Lung microvascular endothelial cell (primary cell): ENCODE results near the gene VSIR. TPM values are rescaled to one million over a fixed set of nuclear protein-coding genes. Genes with fewer than 3 reads are reported as not detected.

ENCODE experiments used
- DNase-seq, 2 donors: peaks; one replicate each; pipeline versions ENCODE4 v3.0.0 to v3.0.0-alpha.2; 2010; ENCODE audit warnings: low read depth in 2 of 2
- total RNA-seq: library from RNA; depleted of rRNA; stranded (reverse); fragments of >200 nt; gene quantifications from 2 replicates; pipeline ENCODE4 v1.2.1, GENCODE V29; 2014

The VSIR gene
- total RNA-seq, 1 donor from 2014 or later: 7.5 TPM

- no peak for DNase-seq
Observed at GRCh38 chr10:71731791-71732190, 41.5 kb downstream of the VSIR start.

- no peak for DNase-seq
Observed at GRCh38 chr10:71729161-71729636, 44.1 kb downstream of the VSIR start.

GRCh38 chr10:71727738-71728737, 45.3 kb downstream of the VSIR start:
- peak in 1 of 2 donors; percentile 19 for DNase-seq

- no peak for DNase-seq
Observed at GRCh38 chr10:71727105-71727737, 46.1 kb downstream of the VSIR start.

GRCh38 chr10:71726580-71727104, 46.7 kb downstream of the VSIR start:
- no peak for DNase-seq

- DNase-seq: peak; percentile 52 to 63
Observed at GRCh38 chr10:71725998-71726579, 47.2 kb downstream of the VSIR start.

- DNase-seq: no peak
Observed at GRCh38 chr10:71725249-71725648, 48.1 kb downstream of the VSIR start.

- DNase-seq: no peak
Observed at GRCh38 chr10:71724539-71724938, 48.8 kb downstream of the VSIR start.

- no peak for DNase-seq
Observed at GRCh38 chr10:71723311-71723710, 50.0 kb downstream of the VSIR start.

- no peak for DNase-seq
Observed at GRCh38 chr10:71722849-71723248, 50.5 kb downstream of the VSIR start.

GRCh38 chr10:71721313-71721712, 52.0 kb downstream of the VSIR start:
- no peak for DNase-seq

GRCh38 chr10:71720288-71720687, 53.0 kb downstream of the VSIR start:
- no peak for DNase-seq

- DNase-seq: no peak
Observed at GRCh38 chr10:71719464-71720201, 53.7 kb downstream of the VSIR start, which contains the start of gene C10orf105. Gene C10orf105 (minus strand): TSS chr10:71719778. CDS start chr10:71716337, 3,441 bp downstream.

GRCh38 chr10:71719042-71719441, 54.3 kb downstream of the VSIR start:
- peak in 1 of 2 donors; percentile 35 for DNase-seq

GRCh38 chr10:71718165-71718698, 55.1 kb downstream of the VSIR start:
- no peak for DNase-seq

GRCh38 chr10:71717551-71717951, 55.8 kb downstream of the VSIR start:
- DNase-seq: no peak

GRCh38 chr10:71717056-71717455, 56.3 kb downstream of the VSIR start:
- no peak for DNase-seq

GRCh38 chr10:71716426-71716825, 56.9 kb downstream of the VSIR start:
- DNase-seq: no peak

GRCh38 chr10:71715860-71716259, 57.5 kb downstream of the VSIR start:
- no peak for DNase-seq

- no peak for DNase-seq
Observed at GRCh38 chr10:71715026-71715425, 58.3 kb downstream of the VSIR start.

GRCh38 chr10:71714592-71714991, 58.7 kb downstream of the VSIR start:
- no peak for DNase-seq
